ENCODE measurements around the gene ACTN4.

GRCh38 chr19:38726284-38726673, 78.8 kb downstream of the ACTN4 start:
- TF ChIP-seq CTCF (IDR thresholded peaks at IDR 0.05; ENCODE audit: borderline replicate concordance, extremely low read depth, low read length, poor library complexity, severe bottlenecking) (no peak), EZH2 (IDR thresholded peaks at IDR 0.05; ENCODE audit: borderline replicate concordance, low read depth, low read length, severe bottlenecking) (no peak)

Data from DND-41 (cell line).